ENCODE measurements around the gene CALCB.
A peak's percentile ranks its signal among the peaks of the same experiment; 100 is the strongest.

CALCB gene

DNA sequence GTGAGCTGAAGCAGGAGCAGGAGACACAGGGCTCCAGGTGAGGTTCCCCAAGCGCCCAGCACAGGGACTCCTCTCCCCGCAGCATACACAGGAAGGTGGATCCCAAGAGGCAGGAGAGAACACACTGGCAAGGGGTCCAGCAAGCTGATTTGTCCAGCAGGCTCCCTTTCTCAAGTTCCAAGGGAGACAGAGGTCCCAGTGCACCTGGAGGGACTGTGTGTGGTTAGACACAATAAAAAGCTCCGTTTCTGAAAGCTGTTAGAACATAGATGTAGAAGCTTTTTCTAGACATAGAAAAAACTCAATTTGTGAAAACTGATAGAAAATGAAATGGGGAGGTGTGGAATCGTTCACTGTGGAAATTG lies 1.8 kb downstream of the CALCB start:
- no peak for DNase-seq

- no peak for DNase-seq
These were observed 17.8 kb downstream of the CALCB start for GRCh38 chr11:15091175-15091574.

GRCh38 chr11:15091625-15092024 lies 18.2 kb downstream of the CALCB start:
- DNase-seq = no peak

DNA sequence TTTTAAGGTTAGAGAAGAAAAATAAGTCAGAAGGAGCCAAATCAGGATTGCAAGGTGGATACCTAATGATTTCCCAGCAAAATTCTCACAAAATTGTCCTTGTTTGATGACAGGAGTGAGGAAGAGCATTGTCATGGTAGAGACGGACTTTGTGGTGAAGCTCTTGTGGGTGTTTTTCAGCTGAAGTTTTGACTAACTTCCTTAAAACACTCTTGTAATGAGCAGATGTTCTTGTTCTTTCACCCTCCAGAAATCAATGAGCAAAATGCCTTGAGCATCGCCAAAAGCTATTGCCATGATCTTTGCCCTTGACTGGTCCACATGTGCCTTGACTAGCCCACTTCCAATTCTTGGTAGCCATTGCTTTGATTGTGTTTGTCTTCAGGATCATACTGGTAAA lies 20.0 kb downstream of the CALCB start:
- no peak for DNase-seq

- DNase-seq = no peak
These were observed 22.4 kb downstream of the CALCB start for GRCh38 chr11:15095736-15096228.

- no peak for DNase-seq
These were observed 24.0 kb downstream of the CALCB start for GRCh38 chr11:15097411-15097810.

DNA sequence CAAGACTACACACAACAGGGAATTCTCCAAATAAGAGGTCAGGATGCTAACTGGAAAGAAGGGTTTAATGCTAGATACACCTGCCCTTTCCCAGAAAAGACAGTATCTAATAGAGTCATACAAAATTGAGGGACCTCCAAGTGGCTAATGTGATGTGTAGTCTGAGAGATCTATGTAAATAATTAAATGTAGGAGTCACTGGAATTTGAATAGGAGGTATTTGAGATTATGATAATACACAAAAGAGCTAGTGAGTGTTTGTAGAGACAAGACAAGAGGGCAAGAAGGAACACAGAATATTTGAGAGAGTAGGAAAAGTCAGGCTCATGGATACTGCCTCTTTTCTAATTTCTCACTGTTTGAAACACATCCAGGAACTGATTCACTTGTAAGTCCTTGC lies 25.9 kb downstream of the CALCB start:
- no peak for DNase-seq

DNA sequence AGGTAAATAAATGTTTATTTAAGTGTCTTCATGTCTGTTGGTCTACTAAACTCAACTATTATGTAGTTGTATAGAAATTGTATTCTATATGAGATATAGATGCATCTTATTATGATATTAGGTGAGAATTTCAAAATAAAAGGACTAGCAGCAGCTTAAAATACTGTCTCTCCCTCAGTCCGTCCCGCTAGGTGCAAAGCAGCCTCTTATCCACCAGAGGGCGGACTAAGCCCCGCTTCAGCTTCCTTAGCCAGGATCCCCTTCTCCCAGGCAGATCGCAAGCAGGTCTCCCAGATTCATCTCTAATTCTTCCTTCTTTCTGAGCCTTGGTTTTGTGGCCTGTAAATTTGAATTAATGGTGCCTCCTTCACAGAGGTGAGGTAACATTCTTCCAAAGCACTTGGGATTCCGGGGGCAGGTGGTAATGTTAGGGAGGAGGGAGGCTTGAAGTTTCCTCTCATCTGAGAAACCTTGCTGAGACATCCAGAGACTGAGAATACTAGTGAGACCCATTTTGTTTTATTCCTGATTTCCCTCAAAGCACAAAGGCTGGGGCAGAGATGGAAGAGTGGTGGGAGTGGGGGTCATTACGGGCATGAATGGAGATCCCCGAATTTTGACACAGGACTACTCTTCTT lies 27.8 kb downstream of the CALCB start:
- peak; percentile 57 for DNase-seq

DNA sequence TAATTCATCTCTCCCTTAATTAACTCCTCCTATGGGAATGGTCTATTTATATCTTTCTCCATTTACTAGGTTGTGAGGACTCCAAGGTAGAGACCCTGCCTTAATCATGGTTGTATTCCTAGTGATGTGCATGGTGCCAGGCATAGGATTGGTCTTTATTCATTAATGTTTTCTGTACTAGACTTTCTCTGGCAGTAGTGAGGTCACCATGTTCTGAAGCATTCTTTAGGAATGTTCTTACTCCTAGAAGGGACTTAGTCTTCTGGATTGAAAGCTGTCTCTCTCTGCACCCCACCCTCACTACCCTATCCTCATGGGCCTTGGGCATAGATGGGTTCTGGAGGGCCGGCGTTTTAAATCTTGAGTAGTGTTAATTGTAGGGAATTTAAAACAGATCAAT lies 30.8 kb downstream of the CALCB start:
- no peak for DNase-seq

GRCh38 chr11:15106201-15106965 lies 33.0 kb downstream of the CALCB start:
- no peak for DNase-seq

- DNase-seq = no peak
These were observed 34.5 kb downstream of the CALCB start for GRCh38 chr11:15107730-15108515.

GRCh38 chr11:15108592-15109130 lies 35.3 kb downstream of the CALCB start:
- DNase-seq = no peak

DNA sequence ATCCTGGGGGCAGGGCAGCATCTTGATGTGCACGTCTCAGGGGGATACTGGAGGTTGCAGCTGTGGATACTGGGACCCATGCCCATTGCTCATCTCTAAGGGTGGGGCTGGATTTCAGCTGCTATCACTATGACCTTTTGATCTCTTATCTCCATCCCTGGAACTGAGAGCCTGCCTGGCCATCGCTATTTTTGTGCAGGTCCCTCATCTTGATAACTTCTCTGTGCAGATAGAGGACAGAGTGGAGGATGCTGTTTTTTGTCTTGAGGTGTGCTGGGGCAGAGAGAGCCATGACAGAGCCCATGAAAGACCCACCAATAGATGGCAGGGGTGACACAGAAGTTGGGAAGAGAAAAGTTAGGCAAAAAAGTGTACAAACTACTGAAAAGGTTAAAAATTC lies 36.2 kb downstream of the CALCB start:
- no peak for DNase-seq

DNA sequence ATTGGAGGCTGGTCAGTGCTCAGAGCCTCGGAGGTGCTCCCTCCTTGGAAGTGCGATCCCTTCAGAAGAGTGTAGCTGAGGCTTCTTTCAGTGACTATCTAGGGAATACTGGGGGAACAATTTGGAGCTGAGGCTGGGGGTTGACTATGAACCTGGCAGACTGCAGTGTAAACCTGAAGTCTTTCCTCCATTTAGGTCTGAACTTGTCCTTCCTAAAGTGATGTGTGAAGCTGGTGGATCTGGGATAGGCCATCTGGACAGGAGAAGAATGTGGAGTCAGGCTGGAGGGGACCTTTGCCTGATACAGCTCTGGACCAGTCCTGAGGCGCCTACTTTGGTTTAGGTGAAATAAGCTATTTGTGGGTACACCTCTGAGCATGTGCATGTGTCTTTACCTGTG lies 37.8 kb downstream of the CALCB start:
- no peak for DNase-seq

- no peak for DNase-seq
These were observed 38.7 kb downstream of the CALCB start for GRCh38 chr11:15112131-15112541.

DNA sequence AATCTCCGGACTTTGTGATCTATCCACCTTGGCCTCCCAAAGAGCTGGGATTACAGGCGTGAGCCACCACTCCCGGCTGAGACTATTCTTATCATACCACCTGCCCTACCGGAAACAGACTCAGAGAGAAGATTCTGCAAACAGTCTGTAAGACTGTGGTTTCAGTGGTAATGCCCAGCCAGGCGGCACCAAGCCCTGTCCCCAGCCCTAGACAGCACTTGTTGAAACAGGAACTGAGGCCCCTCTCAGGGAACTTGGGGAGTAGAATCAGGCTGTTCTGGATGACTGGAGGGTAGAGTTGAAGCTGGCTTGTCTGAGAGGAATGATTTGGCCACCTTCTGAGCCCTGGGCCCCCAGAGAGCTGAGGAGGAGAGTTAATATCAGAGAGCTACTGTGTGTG lies 40.0 kb downstream of the CALCB start:
- no peak for DNase-seq

DNA sequence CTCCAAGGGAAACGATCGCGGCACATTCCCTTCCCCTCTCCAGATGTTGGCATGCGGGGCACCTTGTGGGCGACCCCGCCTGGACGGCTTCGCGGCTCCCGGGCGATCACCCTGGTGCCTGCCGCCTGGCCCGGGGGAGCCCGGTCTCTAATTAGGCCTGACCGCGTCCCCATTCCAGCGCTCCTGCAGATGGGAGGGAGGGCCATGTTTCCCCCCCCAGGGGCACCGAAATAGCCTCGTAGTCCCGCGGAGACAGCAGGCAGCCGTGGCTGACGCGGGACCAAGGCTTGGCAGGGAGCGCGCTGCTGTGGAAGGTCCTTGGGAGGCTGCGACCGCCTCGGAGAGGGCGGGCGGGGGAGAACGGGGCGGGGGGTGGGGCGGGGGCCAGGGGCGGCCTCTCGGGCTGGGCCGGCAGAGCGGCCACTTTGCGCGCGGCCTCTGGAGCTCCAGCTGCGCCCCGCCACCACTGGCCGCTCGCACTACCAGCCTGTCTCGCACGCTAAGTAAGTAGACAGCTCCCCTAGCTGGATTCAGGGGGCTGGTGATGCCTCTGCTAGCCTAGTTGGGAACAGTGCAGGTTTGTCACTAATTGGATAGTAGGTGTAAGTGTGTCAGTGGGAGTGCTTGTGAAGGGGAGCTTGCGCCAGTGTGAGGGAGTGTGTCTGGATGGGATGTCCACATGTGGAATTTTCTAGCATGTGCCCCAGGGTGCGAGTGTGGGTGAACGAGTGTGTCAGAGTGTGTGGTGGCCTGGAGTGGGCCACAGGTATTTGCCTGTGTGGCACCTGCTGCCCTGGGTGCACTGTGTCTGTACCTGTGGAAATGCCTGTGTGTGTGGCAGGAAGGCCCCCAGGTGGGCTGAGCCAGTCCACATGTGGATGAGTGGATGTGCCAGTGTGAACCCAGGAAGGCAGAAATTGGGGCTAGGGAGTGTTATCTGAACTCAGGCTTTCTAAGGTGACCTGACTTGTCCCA lies 41.4 kb downstream of the CALCB start, which contains the start of gene INSC:
TSS of gene INSC (plus strand) at position 423 of the 975 bp plus-strand sequence. CDS start 34,252 bp downstream, outside the sequence.
- DNase-seq = no peak

GRCh38 chr11:15115686-15116085 lies 42.3 kb downstream of the CALCB start:
- no peak for DNase-seq

DNA sequence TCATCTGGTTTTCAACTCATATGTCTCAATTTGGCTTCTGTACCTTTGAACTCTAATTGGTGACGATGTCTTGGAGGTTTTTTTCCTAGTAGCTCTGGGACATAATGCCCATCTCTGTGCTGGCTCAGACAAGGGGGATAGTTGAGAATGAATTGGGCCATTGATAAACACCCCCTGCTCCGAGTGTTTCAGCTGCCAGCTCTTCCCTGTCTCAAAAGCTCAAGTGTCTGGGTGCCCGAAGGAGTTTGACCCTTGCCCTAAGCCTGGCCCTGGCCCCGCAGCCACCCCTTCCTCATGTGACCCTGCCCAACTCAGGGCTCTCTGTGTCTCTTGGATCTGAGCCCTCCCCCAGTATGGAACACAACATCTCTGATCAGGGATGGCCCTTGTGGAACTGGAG lies 44.4 kb downstream of the CALCB start:
- no peak for DNase-seq

- no peak for DNase-seq
These were observed 45.0 kb downstream of the CALCB start for GRCh38 chr11:15118431-15118830.

- DNase-seq = no peak
These were observed 46.0 kb downstream of the CALCB start for GRCh38 chr11:15119352-15119751.

DNA sequence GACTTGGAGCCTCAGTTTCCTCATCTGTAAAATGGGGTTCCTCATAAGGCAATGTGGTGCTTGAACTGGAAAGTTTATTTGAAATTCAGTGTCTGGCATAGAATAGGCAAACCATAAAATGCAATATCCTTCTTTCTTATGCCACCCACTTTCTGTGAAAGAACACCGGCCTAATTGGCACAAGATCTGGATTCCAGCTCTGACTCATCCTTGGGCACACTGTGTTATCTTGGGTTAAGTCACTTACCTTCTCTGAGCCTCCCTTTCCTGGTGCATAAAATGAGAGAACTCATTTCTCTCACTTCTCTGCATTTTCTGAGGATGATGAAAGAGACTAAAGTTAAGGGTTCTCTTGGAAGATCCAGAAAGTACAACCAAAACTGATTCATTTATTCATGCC lies 46.4 kb downstream of the CALCB start:
- no peak for DNase-seq
